Measurements from ENCODE around the gene ZNF319.

ZNF319 gene

DNA sequence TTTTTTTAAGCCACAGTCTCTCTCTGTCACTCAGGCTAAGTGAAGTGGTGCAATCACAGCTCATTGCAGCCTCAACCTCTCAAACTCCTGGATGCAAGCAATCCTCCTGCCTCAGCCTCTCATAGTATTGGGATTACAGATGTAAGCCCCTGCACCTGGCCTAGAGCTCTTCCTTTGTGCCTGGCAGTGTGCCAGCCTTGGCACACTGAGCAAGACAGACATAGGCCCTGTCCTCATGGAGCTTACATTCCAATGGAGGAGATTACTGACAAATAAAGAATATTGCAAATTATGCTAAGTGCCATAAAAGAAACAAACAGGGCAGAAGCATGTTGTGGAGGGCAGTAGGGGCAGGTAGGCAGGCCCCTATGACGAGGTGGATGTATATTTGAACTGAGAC, 28.6 kb downstream of the ZNF319 start:
- no peak for FAIRE-seq

GRCh38 chr16:57970970-57971369, 29.5 kb downstream of the ZNF319 start, which contains the start of gene CNGB1:
Gene CNGB1 (minus strand): TSS chr16:57971128. CDS start chr16:57967286, 3,842 bp downstream.
- no peak for FAIRE-seq

DNA sequence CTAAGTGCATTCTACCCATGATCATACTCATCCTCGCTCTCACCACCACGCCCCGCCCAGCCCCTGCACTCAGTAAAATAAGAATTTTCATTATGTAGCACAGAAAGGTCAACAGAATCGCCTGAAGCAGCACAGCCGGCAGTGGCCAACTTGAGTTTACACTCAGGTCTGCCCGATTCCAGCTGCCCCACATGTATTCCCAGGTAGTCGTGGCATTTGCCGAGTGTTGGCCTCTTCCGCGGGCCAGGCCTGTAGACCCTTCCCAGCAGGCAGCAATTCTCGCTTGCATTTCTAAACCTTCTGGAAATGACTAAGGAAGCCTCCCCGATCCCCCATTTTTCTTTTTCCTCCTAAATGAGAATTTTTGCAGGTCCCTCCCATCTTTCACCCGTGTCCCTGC, 30.2 kb downstream of the ZNF319 start:
- no peak for FAIRE-seq

- no peak for FAIRE-seq
These were observed 30.9 kb downstream of the ZNF319 start for GRCh38 chr16:57969451-57970123.

GRCh38 chr16:57967916-57968315, 32.6 kb downstream of the ZNF319 start:
- FAIRE-seq: no peak

GRCh38 chr16:57966986-57967385, 33.5 kb downstream of the ZNF319 start:
- FAIRE-seq: no peak

DNA sequence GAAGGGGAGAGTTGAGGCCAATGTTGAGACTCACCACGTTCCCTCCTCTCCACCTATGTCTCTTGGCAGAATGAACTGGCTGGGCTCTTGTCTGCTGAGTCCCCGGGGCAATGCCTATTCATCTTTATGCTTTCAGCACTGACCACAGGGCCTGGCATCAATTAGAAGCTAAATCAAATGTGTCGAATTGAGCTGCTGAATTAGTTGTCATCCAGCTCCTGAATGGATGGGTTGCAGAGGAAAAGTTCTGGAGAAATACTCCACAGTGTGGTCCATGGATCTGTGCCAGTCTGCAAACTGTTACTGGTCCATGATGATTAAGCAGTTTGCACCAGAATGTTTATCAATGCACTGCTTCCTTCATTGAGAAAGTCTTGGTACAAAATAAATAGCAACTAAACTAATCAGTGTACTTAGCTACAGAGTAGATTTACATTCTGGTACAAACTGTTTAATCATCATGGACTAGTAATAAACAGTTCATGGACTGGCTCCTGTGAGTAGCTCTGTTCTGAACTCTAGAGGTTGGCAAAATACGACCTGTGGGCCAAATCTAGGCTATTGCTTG, 34.2 kb downstream of the ZNF319 start:
- no peak for FAIRE-seq

DNA sequence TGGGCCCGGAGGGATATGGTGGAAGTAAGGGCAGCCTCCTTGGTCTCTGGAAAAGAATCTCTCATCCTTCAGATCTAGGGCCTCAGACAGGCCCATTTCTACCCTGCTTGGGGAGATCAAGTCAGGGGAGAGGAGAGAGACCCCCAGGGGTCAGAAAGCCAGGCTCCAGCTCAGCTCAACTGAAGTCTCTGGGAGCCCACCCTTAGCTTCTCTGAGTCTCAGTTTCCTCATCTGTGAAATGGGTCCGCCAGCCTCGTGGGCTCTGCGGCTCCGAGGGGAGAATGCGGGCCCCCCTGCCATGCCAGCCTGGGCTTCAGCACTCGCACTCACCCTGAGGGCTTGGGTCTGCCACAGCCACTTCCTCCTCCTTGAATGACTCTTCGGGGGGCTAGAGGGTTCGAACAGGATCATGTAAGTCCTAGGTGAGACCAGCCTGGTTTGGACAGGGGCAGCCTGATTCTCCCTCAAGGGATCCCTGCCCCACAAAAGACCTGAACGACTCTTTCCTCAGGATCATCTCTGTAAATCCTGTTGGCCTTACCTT, 36.2 kb downstream of the ZNF319 start:
- FAIRE-seq: no peak

DNA sequence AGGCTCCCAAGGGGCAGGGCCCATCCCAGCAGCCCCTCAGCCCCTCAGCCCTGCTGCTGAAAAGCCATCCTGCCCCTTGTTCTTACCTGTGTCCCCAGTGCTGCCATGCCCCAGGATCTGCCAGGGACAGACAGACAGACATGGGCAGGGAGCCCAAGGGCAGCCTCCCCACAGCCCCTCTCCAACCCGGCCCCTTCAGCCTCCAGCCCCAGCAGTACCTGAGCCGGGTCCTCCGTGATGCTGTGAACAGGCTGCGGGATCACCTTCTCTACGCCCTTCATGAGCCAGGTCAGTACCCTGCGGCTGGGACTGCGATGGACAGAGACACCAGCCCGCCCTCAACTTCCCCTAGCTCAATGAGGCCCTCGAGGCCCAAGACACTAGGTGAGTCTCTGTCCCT, 37.7 kb downstream of the ZNF319 start:
- FAIRE-seq: no peak

- FAIRE-seq: no peak
These were observed 38.4 kb downstream of the ZNF319 start for GRCh38 chr16:57962046-57962445.

- FAIRE-seq: no peak
These were observed 38.9 kb downstream of the ZNF319 start for GRCh38 chr16:57961538-57961937.

GRCh38 chr16:57960826-57961472, 39.5 kb downstream of the ZNF319 start:
- FAIRE-seq: no peak

DNA sequence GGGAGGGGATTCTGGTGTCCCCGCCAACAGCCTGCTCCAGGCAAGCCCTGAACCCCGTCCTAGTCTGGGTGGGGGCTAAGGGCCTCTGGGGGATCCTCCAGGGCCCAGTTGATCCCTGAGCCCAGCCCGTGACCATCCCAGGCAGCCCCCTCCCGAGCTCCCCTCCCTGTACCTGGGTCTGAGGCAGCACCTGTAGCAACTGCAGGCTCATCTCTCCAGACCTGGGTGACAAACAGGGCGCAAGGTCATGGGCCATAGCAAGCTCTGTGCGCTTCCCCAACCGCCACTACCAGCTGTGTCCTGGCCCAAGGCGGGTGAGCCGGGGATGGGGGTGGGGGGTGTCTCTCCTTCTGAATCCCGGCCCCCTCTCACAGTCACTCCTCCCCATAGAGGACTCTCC, 40.2 kb downstream of the ZNF319 start:
- no peak for FAIRE-seq

DNA sequence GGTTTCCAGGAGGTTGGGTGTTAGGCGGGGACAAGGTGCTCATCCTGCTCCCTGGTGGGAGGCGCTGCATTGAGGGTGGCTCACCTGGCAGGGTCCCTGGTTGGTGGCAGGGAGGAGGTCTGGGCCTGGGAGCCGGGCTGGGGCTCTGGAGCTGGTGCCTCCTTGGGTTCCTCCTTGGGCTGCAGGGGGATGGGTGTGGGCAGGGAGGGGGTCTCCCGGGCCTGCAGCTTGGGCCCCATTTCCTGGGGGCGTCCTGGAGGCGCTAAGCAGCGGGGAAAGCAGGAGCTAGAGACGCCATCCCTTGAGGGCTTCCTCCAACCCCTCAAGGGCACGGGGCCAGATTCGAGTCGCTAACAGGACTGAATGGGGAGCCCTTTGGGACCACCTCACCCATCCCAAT, 40.7 kb downstream of the ZNF319 start:
- FAIRE-seq: no peak

- no peak for FAIRE-seq
These were observed 41.4 kb downstream of the ZNF319 start for GRCh38 chr16:57959121-57959520.

- no peak for FAIRE-seq
These were observed 41.9 kb downstream of the ZNF319 start for GRCh38 chr16:57958544-57958943.

DNA sequence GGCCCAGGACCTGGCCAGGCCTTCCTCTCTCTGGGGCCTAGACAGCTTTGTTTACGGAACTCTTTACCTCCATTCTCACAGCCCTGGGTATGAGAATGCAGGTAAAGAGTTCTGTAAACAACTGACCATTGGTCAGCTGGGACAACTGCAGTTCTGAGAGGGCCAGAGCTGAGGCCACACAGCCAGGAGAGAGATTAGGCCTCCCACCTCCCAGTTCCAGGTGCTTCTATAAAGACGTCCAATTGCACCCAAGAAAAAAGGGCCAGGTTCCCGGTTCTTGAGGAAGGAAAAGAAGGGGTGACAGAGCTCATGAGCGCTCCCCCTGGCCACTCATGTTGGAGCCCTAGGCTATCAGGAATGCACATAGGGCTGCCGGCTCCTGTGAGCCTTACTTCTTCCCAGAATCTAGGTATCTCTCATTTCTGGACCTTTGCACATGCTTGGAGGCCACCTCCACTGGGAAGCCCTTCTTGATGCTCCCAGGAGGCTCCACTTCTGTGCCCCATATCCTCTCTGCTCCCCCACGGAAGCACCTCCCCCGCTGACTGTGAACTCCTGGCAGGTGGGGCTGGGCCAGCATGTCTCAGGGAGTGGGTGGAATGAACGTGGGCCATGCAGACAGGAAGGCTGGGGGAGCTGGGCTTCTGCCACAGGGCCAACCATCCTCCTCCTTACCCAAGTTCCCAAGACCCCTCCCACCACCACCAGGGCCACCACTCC, 42.6 kb downstream of the ZNF319 start:
- FAIRE-seq: no peak

DNA sequence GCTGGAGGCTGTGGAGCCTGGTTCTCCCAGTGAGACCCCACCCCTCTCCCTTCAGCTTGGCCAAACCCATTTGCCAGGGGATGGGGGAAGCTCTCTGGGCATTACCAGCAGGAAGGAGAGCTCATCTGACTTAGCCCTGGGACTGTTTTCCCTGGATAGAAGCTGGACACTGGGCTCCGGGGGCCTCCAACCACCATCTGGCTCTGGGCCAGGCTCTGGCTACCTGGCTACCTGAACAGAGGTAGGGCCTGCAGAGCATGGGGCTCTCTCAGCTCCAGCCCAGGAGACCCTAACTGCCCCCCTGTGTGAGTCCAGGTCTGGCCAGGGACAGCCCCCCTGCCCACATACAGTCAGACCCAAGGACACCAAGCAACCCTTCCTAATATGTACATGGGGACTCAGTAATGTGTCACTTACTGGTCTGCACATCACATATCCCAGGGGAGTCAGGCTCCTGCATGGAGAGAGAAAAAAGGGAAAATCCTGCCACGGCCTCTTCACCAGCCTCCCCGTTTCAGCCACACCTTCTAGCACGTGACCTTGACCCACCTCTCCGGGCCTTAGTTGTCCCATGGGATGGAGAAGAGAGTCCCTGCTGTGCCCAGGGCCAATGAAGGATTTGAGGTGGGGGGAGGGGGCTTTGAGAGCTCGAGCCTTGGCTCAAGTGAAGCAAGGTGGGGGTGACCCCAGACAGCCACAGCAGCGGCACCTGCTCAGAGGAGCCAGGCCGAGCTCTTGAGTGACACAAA, 43.4 kb downstream of the ZNF319 start:
- no peak for FAIRE-seq

DNA sequence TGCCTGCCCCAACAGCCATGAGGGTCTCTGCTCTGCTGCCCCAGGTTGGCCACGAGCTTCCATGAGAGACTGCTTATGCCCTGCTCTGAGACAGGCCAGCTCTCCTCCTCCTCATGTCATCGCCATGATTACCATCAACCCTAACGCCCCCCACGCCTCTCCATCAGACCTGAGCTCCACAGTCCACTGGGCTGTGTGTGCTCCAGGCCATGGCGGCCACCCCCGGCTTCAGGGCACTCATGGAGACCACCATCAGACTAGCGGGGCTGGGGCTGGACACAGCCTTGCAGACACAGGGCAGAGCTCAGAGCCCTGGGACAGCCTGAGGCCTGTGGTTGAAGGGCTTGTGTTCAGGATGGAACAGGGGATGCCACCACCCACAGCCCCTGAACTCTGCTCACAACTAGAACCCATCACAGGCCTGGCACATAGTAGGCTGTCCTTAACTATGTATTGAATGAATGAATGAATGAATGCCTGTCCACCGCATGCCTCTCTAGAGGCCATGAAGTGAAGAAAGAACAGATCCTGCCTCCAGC, 44.1 kb downstream of the ZNF319 start:
- FAIRE-seq: no peak

- FAIRE-seq: no peak
These were observed 44.8 kb downstream of the ZNF319 start for GRCh38 chr16:57955572-57956188.

DNA sequence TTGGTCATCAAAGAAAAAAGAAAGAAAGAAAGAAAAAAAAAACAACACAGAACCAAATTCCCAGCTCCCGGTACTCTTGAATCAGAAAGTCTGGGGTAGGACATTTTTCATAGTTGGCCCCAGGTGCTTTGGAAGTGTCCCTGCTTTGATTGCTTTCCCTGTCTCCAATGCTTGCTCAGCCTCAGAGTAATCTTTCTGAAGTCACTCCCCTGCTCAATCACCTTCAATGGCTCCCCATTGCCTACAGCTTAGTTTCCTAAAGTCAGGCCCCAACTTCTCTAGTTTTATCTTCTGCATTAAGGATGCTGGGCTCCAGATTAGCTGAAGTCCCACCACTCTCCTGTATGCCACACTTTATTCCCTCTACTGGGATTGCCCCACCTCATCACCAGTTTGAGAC, 46.6 kb downstream of the ZNF319 start:
- FAIRE-seq: no peak

DNA sequence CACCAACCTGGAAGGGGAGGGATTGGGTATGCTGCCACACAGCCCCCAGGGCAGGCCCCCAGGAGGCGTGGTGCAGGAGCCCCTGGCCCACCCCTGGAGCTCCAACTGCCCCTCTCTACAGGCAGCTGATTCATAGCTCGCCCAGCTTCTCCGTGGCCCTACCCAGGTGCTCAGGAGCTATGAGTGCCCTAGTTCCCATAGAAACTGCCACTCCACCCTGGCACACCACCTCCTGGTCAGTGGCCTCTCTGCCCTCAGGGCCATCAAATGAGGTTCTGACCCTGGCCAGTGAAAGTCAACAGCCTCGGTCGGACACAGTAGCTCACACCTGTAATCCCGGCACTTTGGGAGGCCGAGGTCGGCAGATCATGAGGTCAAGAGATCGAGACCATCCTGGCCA, 47.6 kb downstream of the ZNF319 start:
- FAIRE-seq: no peak
